HG03342 (cell line): Measurements from ENCODE around the gene ZMYM4.
"Not testable (repeated sequence)": the region's sequence is repeated elsewhere in the genome, so short reads cannot be mapped to it uniquely, and the experiment has no call there.

Experiments used
- ATAC-seq: cut with Tn5 transposase; IDR thresholded peaks from one replicate; pipeline ENCODE4 v1.9.1; 2021; ENCODE audit warnings: mild to moderate bottlenecking, moderate library complexity; ENCODE audit not compliant: unreplicated experiment

Gene ZMYM4

DNA sequence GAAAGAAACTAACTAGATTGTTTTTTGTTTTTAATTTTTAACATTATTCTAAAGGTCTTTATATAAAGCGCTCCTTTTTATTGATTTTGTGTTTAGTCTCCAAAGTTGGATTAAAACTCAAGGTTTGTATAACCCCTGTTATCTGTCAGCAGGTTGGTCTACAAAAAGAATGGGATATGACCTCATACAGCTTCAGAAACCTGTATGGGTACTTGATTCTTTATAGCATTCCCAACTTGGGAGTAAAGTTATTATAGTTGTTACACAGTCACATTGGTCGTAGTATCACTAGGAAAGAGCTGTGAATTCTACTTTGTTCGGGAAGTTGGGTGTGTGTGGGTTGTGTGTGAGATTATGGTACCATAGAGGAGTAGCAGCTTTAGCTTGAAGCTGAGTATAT lies 52.4 kb downstream of the ZMYM4 start:
- ATAC-seq, result no peak

DNA sequence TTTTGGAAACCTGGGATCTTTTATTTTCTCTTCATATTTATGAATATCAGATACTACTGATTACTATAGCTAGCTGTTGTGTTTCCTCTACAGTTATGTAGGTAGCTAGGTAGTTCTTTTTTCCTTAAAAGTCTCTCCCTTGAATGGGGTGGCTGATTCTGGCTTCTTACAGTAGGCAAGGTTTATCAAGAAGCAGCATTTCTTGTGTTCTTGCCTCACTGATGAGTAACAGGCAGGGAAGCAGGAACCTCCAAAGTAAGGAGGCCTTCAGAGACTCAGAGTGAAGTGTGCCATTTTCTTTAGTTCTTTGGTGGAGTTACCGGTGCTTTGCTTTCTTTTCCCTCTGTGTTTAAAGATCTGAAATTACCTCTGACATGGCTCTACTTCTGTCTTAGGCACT lies 56.0 kb downstream of the ZMYM4 start:
- no peak for ATAC-seq

DNA sequence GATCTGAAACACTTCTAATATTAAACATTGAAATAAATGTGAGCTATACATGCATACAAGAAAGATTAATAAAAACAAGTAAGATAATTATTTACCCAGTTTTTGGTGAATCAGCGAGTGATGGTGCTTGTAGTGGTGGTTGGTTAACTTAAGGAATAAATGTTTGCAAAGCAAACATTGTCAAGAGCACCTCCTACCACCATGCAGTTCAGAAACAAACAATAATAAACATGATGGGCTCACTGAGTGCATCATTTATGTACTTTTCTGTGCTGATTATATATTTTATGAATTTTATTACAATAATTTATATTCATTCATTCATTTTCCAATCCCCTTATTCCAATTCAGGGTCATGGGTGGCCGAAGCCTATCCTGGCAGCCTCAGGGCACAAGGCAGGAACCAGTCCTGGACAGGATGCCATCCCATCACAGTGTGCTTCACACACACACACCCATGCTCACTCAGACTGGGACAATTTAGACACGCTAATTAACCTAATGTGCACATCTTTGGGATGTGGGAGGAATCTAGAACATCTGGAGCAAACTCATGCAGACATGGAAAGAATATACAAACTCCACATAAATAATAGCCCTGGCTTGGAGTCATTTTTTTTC lies 57.8 kb downstream of the ZMYM4 start:
- no peak for ATAC-seq

DNA sequence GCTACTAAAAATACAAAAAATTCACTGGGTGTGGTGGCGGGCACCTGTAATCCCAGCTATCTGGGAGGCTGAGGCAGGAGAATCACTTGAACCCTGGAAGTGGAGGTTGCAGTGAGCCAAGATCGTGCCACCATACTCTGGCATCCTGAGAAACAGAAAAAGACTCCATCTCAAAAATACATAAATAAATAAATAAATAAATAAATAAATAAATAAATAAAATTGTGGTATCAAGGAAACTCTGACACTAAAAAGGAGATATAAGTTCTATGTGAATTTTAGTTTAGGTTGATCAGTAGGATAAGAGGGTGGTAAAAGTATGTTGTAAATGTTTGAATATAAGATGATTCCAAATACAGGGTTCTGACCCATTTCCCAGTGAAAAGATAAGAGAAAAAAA lies 63.1 kb downstream of the ZMYM4 start:
- ATAC-seq, result not testable (repeated sequence)

DNA sequence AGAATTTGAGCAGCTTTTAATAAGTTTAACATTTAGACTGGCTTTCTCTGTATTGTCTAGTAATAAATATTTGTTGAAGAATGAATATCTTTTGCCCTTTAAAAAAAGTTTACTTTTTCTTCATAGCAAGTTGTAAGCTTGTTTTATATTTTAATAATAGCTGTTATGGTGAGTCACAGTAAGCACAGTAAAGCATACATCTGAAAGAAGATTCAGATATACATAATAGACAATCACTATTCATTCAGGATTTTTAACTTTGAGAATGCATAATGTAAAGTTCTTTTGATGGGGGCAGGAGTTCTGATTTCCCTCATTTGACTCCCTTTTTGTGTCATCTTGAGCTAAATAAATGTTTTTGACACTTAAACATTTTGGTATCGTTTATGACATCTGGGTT lies 66.0 kb downstream of the ZMYM4 start:
- no peak for ATAC-seq

DNA sequence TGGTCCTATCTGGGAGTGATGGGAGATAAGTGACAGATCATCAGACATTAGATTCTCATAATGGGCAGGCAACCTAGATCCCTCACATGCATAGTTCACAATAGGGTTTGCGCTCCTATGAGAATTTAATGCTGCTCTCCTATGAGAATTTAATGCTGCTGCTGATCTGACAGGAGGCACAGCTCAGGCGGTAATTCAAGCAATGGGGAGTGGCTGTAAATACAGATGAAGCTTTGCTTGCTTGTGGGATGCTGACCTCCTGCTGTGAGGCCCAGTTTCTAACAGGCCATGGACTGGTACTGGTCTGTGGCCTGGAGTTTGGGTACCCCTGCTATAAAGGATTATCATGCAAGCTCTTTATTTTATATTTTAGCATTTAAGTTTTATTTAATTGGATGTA lies 72.0 kb downstream of the ZMYM4 start:
- no peak for ATAC-seq

DNA sequence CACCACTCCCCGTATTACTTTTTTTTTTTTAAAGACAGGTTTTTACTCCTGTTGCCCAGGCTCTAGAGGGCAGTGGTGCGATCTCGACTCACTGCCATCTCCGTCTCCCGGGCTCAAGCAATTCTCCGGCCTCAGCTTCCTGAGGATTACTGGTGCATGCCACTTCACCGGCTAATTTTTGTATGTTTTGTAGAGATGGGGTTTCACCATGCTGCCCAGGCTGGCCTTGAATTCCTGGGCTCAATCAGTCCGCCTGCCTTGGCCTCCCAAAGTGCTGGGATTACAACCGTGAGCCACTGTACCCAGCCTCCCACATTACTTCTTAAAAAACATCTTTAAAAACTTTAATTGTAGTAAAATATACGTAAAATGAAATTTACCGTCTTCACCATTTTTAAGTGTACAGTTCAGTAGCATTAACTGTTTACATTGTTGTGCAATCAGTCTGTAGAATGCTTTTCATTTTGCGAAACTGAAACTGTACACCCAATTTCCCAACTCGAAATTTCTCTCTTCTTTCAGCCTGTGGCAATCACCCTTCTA lies 77.0 kb downstream of the ZMYM4 start:
- ATAC-seq, result no peak

DNA sequence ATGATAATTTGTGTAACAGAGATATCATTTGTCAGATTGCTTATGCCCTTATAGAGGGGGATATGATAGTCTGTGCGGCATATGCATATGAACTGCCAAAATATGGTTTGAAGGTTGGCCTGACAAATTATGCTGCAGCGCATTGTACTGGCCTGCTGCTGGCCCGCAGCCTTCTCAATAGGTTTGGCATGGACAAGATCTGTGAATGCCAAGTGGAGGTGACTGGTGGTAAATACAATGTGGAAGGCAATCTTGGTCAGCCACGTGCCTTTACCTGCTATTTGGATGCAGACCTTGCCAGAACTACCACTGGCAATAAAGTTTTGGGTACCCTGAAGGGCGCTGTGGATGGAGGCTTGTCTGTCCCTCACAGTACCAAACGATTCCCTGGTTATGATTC lies 82.4 kb downstream of the ZMYM4 start:
- ATAC-seq, result no peak

DNA sequence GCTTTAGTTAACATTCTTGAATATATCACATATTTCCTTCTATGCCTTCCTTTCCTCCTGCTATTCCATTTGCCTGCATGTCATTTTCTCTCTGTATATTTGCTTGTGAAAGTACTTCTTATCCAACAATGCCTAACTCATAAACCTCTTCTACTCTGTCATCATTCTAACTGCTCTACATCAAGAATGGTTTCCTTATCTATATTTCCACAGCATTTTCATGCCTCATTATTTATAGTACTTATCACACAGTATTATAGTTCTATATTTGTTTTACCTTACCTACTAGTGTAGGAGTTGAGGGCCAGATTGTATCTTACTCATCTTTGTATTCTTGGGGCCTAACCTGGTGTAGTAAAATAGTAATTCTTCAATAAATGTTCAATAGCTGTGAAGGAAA lies 91.5 kb downstream of the ZMYM4 start:
- ATAC-seq, result no peak

DNA sequence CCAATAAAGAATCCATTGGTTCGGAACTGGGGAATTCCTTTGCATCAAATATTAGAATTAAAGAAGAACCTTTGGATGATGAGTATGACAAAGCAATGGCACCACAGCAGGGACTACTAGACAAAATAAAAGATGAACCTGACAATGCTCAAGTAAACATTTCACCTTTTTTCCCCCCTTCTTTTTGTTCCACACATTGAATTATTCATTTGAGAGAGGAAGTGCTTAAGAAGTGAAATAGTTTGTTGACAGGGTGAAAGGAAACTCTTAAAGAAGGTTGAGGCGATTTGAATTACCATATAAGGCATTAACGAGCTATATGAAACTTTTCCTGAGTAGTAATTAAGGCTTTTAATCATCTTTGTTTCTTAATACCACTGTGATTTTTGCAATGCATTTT lies 93.1 kb downstream of the ZMYM4 start:
- no peak for ATAC-seq

DNA sequence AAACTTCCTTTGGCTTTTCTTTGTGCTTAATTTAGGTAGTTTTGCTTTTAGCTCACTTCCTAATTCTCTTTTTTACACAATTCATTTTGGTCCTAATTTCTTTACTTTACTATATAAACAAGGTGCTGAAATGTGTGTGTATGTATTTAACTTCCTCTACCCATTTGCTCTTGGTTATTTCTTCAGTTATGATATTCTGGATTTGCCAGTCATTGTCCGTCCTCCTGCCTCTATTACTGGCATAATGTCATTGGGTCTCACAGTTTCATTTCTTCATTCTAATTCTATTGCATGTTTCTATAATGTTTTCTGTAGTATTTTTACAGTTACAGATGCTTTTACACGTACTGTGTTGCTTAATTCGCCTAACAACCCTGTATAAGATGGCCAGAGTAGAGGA lies 96.2 kb downstream of the ZMYM4 start:
- no peak for ATAC-seq

DNA sequence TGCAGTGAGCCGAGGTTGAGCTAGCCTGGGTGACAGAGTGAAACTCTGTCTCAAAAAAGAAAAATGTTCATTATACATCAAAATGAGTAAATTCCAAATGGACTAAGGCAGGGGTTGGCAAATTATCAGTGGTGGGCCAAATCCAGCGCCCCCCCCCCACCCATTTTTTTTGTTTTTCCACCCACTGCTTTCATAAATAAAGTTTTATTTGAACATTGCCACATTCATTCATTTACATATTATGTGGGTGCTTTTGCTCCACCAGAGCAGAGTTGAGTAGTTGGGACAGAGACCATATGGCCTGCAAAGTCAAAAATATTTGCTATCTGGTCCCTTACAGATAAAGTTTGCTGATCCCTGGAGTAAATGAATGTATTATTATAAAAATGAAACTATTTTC lies 99.4 kb downstream of the ZMYM4 start:
- no peak for ATAC-seq

DNA sequence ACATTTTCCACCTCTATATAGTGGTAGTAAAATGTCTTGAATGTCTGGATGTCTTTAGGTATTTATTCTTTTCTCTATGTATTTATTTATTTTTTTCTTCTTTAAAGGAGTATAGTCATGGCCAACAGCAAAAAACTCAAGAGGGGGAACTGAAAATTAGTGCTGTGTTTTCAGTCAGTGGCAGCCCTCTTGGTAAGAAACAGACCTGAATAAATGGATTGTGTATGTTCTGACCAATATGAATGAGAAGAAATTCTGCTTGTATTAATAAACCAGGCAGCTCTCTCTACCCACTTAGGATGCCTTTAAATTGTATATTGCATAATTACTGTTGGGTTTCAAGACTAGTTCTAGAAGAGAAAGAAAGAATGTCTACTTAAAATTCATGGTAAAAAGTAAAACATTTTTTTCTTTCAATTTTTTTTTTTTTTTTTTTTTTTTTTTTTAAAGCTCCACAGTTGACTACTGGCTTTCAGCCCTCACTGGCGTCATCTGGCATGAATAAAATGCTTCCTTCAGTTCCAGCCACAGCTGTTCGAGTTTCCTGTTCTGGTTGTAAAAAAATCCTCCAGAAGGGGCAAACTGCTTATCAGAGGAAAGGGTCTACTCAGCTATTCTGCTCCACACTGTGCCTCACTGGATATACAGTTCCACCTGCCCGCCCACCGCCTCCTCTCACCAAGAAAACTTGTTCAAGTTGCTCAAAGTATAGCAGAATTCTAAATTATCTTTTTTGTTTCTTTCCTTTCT lies 101.6 kb downstream of the ZMYM4 start:
- no peak for ATAC-seq

DNA sequence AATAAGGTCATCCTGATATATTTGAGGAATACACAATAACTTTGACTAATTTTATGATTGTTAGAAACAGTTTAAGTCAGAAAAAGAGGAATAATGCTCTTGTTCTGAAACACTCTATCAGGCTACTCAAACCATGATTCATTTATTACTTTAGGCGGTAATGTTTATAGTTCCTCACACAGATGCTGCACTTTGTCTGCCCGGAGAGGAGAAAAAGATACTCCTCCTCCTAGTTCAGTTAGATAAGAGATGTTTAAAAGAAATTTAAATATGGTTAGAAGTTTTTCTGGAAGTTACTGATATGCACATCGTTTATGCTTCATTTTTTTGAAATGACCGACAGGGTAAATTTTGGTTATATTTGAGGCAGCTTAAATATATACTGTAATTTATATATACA lies 103.0 kb downstream of the ZMYM4 start:
- ATAC-seq, result no peak

DNA sequence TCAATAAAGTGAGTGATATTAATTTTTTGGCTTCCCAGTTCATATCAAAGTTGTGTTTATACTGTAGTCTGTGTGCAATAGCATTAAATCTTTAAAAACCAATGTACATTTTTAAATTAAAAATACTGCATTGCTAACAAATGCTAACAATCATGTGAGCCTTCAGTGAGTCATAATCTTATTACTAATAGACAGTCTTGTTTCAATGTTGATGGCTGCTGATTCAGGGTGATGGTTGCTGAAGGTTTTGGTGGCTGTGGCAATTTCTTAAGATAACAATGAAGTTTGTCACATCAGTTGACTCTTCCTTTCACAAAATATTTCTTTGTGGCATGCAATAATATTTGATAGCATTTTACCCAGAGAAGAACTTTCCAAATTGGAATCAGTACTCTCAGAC lies 109.0 kb downstream of the ZMYM4 start:
- ATAC-seq, result no peak

DNA sequence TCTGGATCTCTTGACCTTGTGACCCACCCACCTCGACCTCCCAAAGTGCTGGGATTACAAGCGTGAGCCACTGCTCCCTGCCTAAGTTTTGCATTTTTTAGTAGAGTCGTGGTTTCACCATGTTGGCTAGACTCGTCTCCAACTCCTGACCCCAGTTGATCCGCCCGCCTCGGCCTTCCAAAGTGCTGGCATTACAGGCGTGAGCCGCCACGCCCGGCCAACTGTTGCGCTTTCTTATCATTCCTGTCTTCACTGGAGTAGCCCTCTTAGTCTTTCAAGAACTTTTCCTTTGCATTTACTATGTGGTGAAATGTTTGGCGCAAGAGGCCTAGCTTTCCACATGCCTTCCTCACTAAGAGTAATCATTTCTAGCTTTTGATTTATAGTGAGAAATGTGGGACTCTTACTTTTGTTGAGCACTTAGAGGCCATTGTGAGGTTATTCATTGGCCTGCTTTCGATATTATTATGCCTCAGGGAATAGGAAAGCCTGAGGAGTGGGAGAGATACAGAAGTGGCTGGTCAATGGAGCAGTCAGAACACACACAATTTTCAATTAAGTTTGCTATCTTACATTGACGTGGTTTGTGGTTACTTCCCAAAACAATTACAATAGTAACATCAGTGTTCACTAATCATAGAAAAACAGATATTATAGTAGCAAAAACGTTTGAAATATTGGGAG lies 111.0 kb downstream of the ZMYM4 start:
- ATAC-seq, result no peak

DNA sequence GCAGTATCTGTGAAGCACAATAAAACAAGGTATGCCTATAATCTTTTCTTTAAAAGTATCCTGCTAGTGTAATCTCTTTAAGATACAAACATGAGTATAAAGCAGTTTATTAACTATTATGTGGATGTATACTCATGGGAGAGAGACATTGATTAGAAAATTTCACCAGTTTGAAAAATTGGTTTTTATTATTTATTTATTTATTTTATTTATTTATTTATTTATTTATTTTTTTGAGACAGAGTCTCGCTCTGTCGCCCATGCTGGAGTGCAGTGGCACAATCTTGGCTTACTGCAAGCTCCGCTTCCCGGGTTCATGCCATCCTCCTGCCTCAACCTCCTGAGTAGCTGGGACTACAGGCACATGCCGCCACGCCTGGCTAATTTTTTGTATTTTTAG lies 111.6 kb downstream of the ZMYM4 start:
- not testable (repeated sequence) for ATAC-seq

DNA sequence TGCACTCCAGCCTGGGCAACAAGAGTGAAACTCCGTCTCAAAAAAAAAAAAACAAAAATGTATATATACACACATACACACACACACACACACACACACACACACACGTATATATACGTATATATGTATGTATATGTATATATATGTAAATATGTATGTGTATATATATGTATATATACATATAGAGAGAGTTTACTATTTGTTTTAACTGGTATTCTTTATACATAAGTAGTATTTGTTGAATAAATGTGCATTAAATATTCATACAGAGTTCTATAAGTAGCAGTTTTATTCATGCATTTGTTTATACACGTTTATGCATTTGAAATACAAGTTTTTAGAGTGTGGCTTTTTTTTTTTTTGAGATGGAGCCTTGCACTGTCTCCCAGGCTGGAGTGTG lies 113.6 kb downstream of the ZMYM4 start:
- ATAC-seq, result no peak

DNA sequence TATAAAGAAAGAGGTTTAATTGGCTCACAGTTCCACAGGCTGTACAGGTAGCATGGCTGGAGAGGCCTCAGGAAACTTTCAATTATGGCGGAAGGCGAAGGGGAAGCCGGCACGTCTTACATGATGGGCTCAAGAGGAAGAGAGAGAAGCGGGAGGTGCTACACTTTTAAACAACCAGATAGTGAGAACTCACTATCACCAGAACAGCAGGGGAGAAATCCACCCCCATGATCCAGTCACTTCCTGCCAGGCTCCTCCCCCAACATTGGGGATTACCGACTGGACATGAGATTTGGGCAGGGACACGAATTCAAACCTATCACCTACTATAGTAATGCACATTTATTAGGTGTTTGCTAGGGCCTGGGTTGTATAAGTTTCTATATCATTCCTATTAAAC lies 117.8 kb downstream of the ZMYM4 start:
- ATAC-seq, result no peak

DNA sequence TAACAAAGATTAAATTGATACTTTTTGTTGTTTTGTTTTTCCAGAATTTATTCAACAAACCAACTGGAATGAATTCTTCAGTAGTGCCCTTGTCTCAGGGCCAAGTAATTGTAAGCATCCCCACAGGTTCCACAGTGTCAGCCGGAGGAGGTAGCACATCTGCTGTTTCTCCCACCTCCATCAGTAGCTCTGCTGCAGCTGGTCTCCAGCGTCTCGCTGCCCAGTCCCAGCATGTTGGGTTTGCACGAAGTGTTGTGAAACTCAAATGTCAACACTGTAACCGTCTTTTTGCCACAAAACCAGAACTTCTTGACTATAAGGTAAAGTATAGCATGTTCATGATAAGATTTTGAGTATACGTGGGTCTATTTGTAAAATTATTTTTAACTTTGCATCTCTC lies 118.5 kb downstream of the ZMYM4 start:
- ATAC-seq, result no peak

DNA sequence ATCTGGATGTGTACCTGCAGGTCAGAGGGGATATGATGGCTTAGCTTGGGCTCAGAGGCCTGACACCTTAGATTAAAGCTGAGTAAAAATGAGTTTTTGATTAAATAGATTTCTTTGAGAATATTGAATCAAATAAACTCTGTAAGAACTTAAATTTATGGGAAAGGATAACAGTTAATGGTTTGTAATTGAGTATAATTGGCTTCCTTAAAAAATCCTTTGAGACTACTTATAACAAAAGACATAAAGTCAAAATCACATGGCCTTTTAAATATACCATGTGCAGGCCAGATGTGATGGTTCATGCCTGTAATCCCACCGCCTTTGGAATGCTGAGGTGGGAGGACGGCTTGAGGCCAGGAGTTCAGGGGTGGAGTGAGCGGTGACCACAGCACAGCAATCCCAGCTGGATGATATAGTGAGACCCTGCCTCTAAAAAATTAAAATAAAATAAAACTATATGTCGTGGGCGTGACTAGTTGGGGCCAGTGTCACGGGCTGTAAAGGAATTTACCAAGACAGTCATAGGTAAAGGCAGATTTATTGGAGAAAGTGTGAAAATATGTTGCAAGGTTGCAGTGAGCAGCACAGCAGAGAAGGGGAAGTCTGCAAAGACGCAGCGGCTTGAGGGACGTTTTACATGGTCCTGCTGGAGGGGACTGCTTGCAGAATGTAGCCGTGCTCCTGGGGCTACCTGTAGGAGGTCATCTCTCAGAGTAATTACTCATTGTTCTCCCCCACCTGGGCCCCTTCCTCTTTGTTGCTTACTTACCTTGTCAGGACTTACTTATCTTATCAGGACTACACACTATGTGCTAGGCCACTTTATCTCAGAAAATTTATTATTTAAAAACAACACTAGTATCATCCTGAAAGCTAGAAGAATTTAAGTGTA lies 122.3 kb downstream of the ZMYM4 start:
- no peak for ATAC-seq
